ENCODE measurements around the gene NUTF2.

NUTF2 gene

GRCh38 chr16:67841816-67842508 lies 4.8 kb upstream of the NUTF2 start, which contains the start of gene THAP11 (continued):
- TF ChIP-seq ZNF518A (tag by site-specific recombination; conservative IDR thresholded peaks at IDR 0.05; ENCODE audit: low read depth) (no peak), ZNF391 (tag by site-specific recombination; IDR thresholded peaks at IDR 0.05; ENCODE audit: borderline replicate concordance, low read depth) (peak; percentile 74; the same call in 1 of the 2 replicates), ZNF24 (tag by site-specific recombination; IDR thresholded peaks at IDR 0.05) (no peak), ZNF362 (tag by site-specific recombination; IDR thresholded peaks at IDR 0.05) (no peak), ZEB2 (tag by site-specific recombination; IDR thresholded peaks at IDR 0.05) (peak; percentile 16; the same call in 1 of the 2 replicates), ZNF629 (tag by site-specific recombination; IDR thresholded peaks at IDR 0.05) (0 out of 2 replicates have a peak, but pooled peaks have one; percentile 30), REPIN1 (tag by site-specific recombination; IDR thresholded peaks at IDR 0.05; ENCODE audit: low read depth) (no peak), ZNF654 (tag by site-specific recombination; IDR thresholded peaks at IDR 0.05; ENCODE audit: low read depth) (peak; percentile 2; the same call in 1 of the 2 replicates), ZNF561 (tag by site-specific recombination; IDR thresholded peaks at IDR 0.05; ENCODE audit: borderline replicate concordance) (peak; percentile 74; the same call in 1 of the 2 replicates), CTCF (tag by site-specific recombination; IDR thresholded peaks at IDR 0.05) (peak; percentile 96), PATZ1 (tag by site-specific recombination; IDR thresholded peaks at IDR 0.05) (no peak), ZNF138 (tag by site-specific recombination; IDR thresholded peaks at IDR 0.05; ENCODE audit: borderline replicate concordance) (no peak), ZNF837 (tag by site-specific recombination; IDR thresholded peaks at IDR 0.05) (no peak), ZNF768 (tag by site-specific recombination; IDR thresholded peaks at IDR 0.05) (no peak), SP3 (tag by site-specific recombination; IDR thresholded peaks at IDR 0.05) (peak; percentile 96), ZNF366 (tag by site-specific recombination; conservative IDR thresholded peaks at IDR 0.05) (no peak), ZNF112 (tag by site-specific recombination; IDR thresholded peaks at IDR 0.05) (no peak), ZNF155 (tag by site-specific recombination; IDR thresholded peaks at IDR 0.05) (no peak), PRDM10 (tag by site-specific recombination; IDR thresholded peaks at IDR 0.05) (peak; percentile 8; the same call in 1 of the 2 replicates), ZFP41 (tag by site-specific recombination; IDR thresholded peaks at IDR 0.05; ENCODE audit: borderline replicate concordance) (no peak), ZBTB44 (tag by site-specific recombination; IDR thresholded peaks at IDR 0.05) (no peak; the same call in 1 of the 2 replicates), ZNF202 (tag by site-specific recombination; IDR thresholded peaks at IDR 0.05; ENCODE audit: borderline replicate concordance) (no peak), ZNF660 (tag by site-specific recombination; IDR thresholded peaks at IDR 0.05) (no peak), ZNF433 (tag by site-specific recombination; IDR thresholded peaks at IDR 0.05; ENCODE audit: low read depth) (no peak)
